ENCODE data around the gene KCNMA1.

KCNMA1 gene

GRCh38 chr10:77079592-77080300 lies 557.9 kb downstream of the KCNMA1 start:
- H3K27me3 ChIP-seq (ENCODE audit: insufficient read depth, insufficient read length), result no peaks in the 10 kb centered on the region
- H3K9me3 ChIP-seq (ENCODE audit: insufficient read depth, low read length), result no peaks in the 10 kb centered on the region
- no peaks in the 10 kb centered on the region for H3K4me1 ChIP-seq (ENCODE audit: insufficient read depth, insufficient read length)
- no peaks in the 10 kb centered on the region for H3K36me3 ChIP-seq (ENCODE audit: insufficient read depth, insufficient read length, low read length)
- H3K9ac ChIP-seq (ENCODE audit: insufficient read length, low read depth), result no peak overlapping the region
- H3K4me3 ChIP-seq (ENCODE audit: insufficient read length, low read depth), result no peak overlapping the region
- DNase-seq (ENCODE audit: low read depth, low spot score), result no peak
- no peak for TF ChIP-seq SUZ12 (IDR thresholded peaks at IDR 0.05; ENCODE audit: extremely low read depth, insufficient read depth, insufficient read length)
- no peak for TF ChIP-seq YY1 (IDR thresholded peaks at IDR 0.05; ENCODE audit: insufficient read depth, insufficient read length)
- no peak for TF ChIP-seq ZNF274 (IDR thresholded peaks at IDR 0.05; ENCODE audit: low read depth, low read length)

GRCh38 chr10:77077316-77077945 lies 560.2 kb downstream of the KCNMA1 start:
- Histone ChIP-seq H3K4me1 (ENCODE audit: insufficient read depth, insufficient read length) (no peaks in the 10 kb centered on the region), H3K9ac (ENCODE audit: insufficient read length, low read depth) (no peak overlapping the region), H3K36me3 (ENCODE audit: insufficient read depth, insufficient read length, low read length) (peaks cover 3% of the 10 kb centered on the region), H3K9me3 (ENCODE audit: insufficient read depth, low read length) (no peaks in the 10 kb centered on the region), H3K27me3 (ENCODE audit: insufficient read depth, insufficient read length) (no peaks in the 10 kb centered on the region), H3K4me3 (ENCODE audit: insufficient read length, low read depth) (no peak overlapping the region)
- no peak for DNase-seq (ENCODE audit: low read depth, low spot score)
- no peak for TF ChIP-seq SUZ12 (IDR thresholded peaks at IDR 0.05; ENCODE audit: extremely low read depth, insufficient read depth, insufficient read length)

GRCh38 chr10:77075926-77076325 lies 561.7 kb downstream of the KCNMA1 start:
- no peak overlapping the region for H3K4me3 ChIP-seq (ENCODE audit: insufficient read length, low read depth)
- no peak for DNase-seq (ENCODE audit: low read depth, low spot score)
- no peaks in the 10 kb centered on the region for H3K4me1 ChIP-seq (ENCODE audit: insufficient read depth, insufficient read length)
- no peaks in the 10 kb centered on the region for H3K27me3 ChIP-seq (ENCODE audit: insufficient read depth, insufficient read length)
- TF ChIP-seq YY1 (IDR thresholded peaks at IDR 0.05; ENCODE audit: insufficient read depth, insufficient read length), result no peak
- no peak overlapping the region for H3K9ac ChIP-seq (ENCODE audit: insufficient read length, low read depth)
- H3K9me3 ChIP-seq (ENCODE audit: insufficient read depth, low read length), result no peaks in the 10 kb centered on the region
- peaks cover 3% of the 10 kb centered on the region for H3K36me3 ChIP-seq (ENCODE audit: insufficient read depth, insufficient read length, low read length)

GRCh38 chr10:77074104-77074624 lies 563.4 kb downstream of the KCNMA1 start:
- no peak overlapping the region for H3K4me3 ChIP-seq (ENCODE audit: insufficient read length, low read depth)
- TF ChIP-seq ZNF274 (IDR thresholded peaks at IDR 0.05; ENCODE audit: low read depth, low read length) (no peak), YY1 (IDR thresholded peaks at IDR 0.05; ENCODE audit: insufficient read depth, insufficient read length) (no peak), SUZ12 (IDR thresholded peaks at IDR 0.05; ENCODE audit: extremely low read depth, insufficient read depth, insufficient read length) (no peak)
- no peaks in the 10 kb centered on the region for H3K9me3 ChIP-seq (ENCODE audit: insufficient read depth, low read length)
- H3K36me3 ChIP-seq (ENCODE audit: insufficient read depth, insufficient read length, low read length), result peaks cover 3% of the 10 kb centered on the region
- H3K27me3 ChIP-seq (ENCODE audit: insufficient read depth, insufficient read length), result no peaks in the 10 kb centered on the region
- H3K4me1 ChIP-seq (ENCODE audit: insufficient read depth, insufficient read length), result no peaks in the 10 kb centered on the region
- H3K9ac ChIP-seq (ENCODE audit: insufficient read length, low read depth), result no peak overlapping the region
- no peak for DNase-seq (ENCODE audit: low read depth, low spot score)

GRCh38 chr10:77073663-77073960 lies 564.0 kb downstream of the KCNMA1 start:
- TF ChIP-seq YY1 (IDR thresholded peaks at IDR 0.05; ENCODE audit: insufficient read depth, insufficient read length), result no peak
- TF ChIP-seq ZNF274 (IDR thresholded peaks at IDR 0.05; ENCODE audit: low read depth, low read length), result no peak
- TF ChIP-seq SUZ12 (IDR thresholded peaks at IDR 0.05; ENCODE audit: extremely low read depth, insufficient read depth, insufficient read length), result no peak

GRCh38 chr10:77072836-77073662 lies 564.6 kb downstream of the KCNMA1 start:
- no peak overlapping the region for H3K9ac ChIP-seq (ENCODE audit: insufficient read length, low read depth)
- H3K27me3 ChIP-seq (ENCODE audit: insufficient read depth, insufficient read length), result no peaks in the 10 kb centered on the region
- no peaks in the 10 kb centered on the region for H3K4me1 ChIP-seq (ENCODE audit: insufficient read depth, insufficient read length)
- TF ChIP-seq YY1 (IDR thresholded peaks at IDR 0.05; ENCODE audit: insufficient read depth, insufficient read length) (no peak), ZNF274 (IDR thresholded peaks at IDR 0.05; ENCODE audit: low read depth, low read length) (no peak), SUZ12 (IDR thresholded peaks at IDR 0.05; ENCODE audit: extremely low read depth, insufficient read depth, insufficient read length) (no peak)
- no peak overlapping the region for H3K4me3 ChIP-seq (ENCODE audit: insufficient read length, low read depth)
- DNase-seq (ENCODE audit: low read depth, low spot score), result no peak
- peaks cover 3% of the 10 kb centered on the region for H3K36me3 ChIP-seq (ENCODE audit: insufficient read depth, insufficient read length, low read length)
- no peaks in the 10 kb centered on the region for H3K9me3 ChIP-seq (ENCODE audit: insufficient read depth, low read length)

More at GRCh38 chr10:77073663-77073960, 564.0 kb downstream of the KCNMA1 start:
- DNase-seq (ENCODE audit: low read depth, low spot score), result no peak
- Histone ChIP-seq H3K9me3 (ENCODE audit: insufficient read depth, low read length) (no peaks in the 10 kb centered on the region), H3K36me3 (ENCODE audit: insufficient read depth, insufficient read length, low read length) (peaks cover 3% of the 10 kb centered on the region), H3K27me3 (ENCODE audit: insufficient read depth, insufficient read length) (no peaks in the 10 kb centered on the region), H3K9ac (ENCODE audit: insufficient read length, low read depth) (no peak overlapping the region), H3K4me3 (ENCODE audit: insufficient read length, low read depth) (no peak overlapping the region), H3K4me1 (ENCODE audit: insufficient read depth, insufficient read length) (no peaks in the 10 kb centered on the region)

- no peaks in the 10 kb centered on the region for H3K9me3 ChIP-seq (ENCODE audit: insufficient read depth, low read length)
- no peak overlapping the region for H3K4me3 ChIP-seq (ENCODE audit: insufficient read length, low read depth)
- no peak for TF ChIP-seq ZNF274 (IDR thresholded peaks at IDR 0.05; ENCODE audit: low read depth, low read length)
- no peak for TF ChIP-seq YY1 (IDR thresholded peaks at IDR 0.05; ENCODE audit: insufficient read depth, insufficient read length)
- no peak for TF ChIP-seq SUZ12 (IDR thresholded peaks at IDR 0.05; ENCODE audit: extremely low read depth, insufficient read depth, insufficient read length)
- H3K36me3 ChIP-seq (ENCODE audit: insufficient read depth, insufficient read length, low read length), result peaks cover 3% of the 10 kb centered on the region
- no peak overlapping the region for H3K9ac ChIP-seq (ENCODE audit: insufficient read length, low read depth)
- no peak for DNase-seq (ENCODE audit: low read depth, low spot score)
- H3K4me1 ChIP-seq (ENCODE audit: insufficient read depth, insufficient read length), result no peaks in the 10 kb centered on the region
- H3K27me3 ChIP-seq (ENCODE audit: insufficient read depth, insufficient read length), result no peaks in the 10 kb centered on the region
Measured at GRCh38 chr10:77072361-77072835, 565.2 kb downstream of the KCNMA1 start.

All from NT2/D1 (cell line).